Ecto neural progenitor cell (in vitro differentiated cells): ENCODE measurements around the gene ZNF592.
"Not testable (repeated sequence)": the region's sequence is repeated elsewhere in the genome, so short reads cannot be mapped to it uniquely, and the experiment has no call there.

Source experiments
- DNase-seq: peaks from one replicate; pipeline ENCODE4 v3.0.0-alpha.2; 2018; ENCODE audit warnings: low spot score

ZNF592 gene

GRCh38 chr15:84748274-84749110, at the start of gene ZNF592:
Gene ZNF592, plus strand, starts transcription at chr15:84748592. Its CDS starts 34,084 bp downstream, at chr15:84782676.
- DNase-seq: peak; percentile 88

GRCh38 chr15:84699538-84700191, 48.7 kb upstream of the ZNF592 start:
- DNase-seq: no peak

- DNase-seq: no peak
Observed at GRCh38 chr15:84702961-84703482, 45.4 kb upstream of the ZNF592 start.

- DNase-seq: no peak
Observed at GRCh38 chr15:84703808-84704207, 44.6 kb upstream of the ZNF592 start.

- DNase-seq: no peak
Observed at GRCh38 chr15:84714372-84714771, 34.0 kb upstream of the ZNF592 start.

GRCh38 chr15:84714821-84715220, 33.6 kb upstream of the ZNF592 start:
- no peak for DNase-seq

GRCh38 chr15:84715441-84716035, 32.9 kb upstream of the ZNF592 start:
- DNase-seq: no peak

- peak; percentile 97 for DNase-seq
Observed at GRCh38 chr15:84716036-84716732, 32.2 kb upstream of the ZNF592 start, which contains the start of gene SEC11A. Gene SEC11A, minus strand, starts transcription at chr15:84716139. Its CDS starts 64 bp downstream, at chr15:84716075.

- no peak for DNase-seq
Observed at GRCh38 chr15:84721371-84721770, 27.0 kb upstream of the ZNF592 start.

- DNase-seq: no peak
Observed at GRCh38 chr15:84722628-84723027, 25.8 kb upstream of the ZNF592 start.

- no peak for DNase-seq
Observed at GRCh38 chr15:84725001-84725491, 23.3 kb upstream of the ZNF592 start.

- no peak for DNase-seq
Observed at GRCh38 chr15:84727429-84727828, 21.0 kb upstream of the ZNF592 start.

GRCh38 chr15:84731774-84732173, 16.6 kb upstream of the ZNF592 start:
- DNase-seq: no peak

GRCh38 chr15:84734794-84735479, 13.5 kb upstream of the ZNF592 start:
- DNase-seq: peak; percentile 56

- DNase-seq: not testable (repeated sequence)
Observed at GRCh38 chr15:84735480-84736061, 12.8 kb upstream of the ZNF592 start.

GRCh38 chr15:84736375-84736774, 12.0 kb upstream of the ZNF592 start:
- no peak for DNase-seq

GRCh38 chr15:84737005-84737404, 11.4 kb upstream of the ZNF592 start:
- no peak for DNase-seq

- no peak for DNase-seq
Observed at GRCh38 chr15:84740691-84741090, 7.7 kb upstream of the ZNF592 start.

GRCh38 chr15:84741121-84741520, 7.3 kb upstream of the ZNF592 start:
- no peak for DNase-seq

- peak; percentile 90 for DNase-seq
Observed at GRCh38 chr15:84747416-84748273, 747 bp upstream of the ZNF592 start.
